22Rv1 (cell line): ENCODE data around the gene NANOG.

ENCODE experiments used
- ZFX ChIP-seq: fragments of 450-650 bp; IDR thresholded peaks from 2 replicates; pipeline ENCODE4 v1.6.1; 2017; ENCODE audit warnings: antibody characterized with exemption, borderline replicate concordance
- TF ChIP-seq, protein P1 (sequence below): fragments of 450-650 bp; IDR thresholded peaks from 2 replicates; pipeline ENCODE4 v1.5.1; 2017; ENCODE audit warnings: mild to moderate bottlenecking

DNA sequence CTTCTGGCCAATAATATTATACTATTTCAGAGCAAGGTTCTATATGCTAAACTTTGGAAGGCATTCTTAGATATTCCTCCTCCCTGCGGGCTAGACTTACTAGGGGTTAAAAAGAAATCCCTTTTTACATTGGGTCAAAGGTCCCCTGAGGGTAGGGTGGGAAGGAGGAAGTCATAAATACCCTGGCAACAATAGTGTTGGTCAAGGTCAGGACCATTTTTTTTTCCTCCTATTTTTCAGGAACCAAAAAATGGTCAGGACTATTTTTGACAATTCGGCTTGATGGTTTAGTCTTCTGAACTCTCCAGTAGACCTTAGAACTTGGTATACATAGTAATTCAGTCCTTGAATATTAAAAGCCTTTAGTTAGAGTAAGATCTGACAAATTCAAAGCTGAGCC, 4.5 kb upstream of the NANOG start:
- TF ChIP-seq, protein P1, sequence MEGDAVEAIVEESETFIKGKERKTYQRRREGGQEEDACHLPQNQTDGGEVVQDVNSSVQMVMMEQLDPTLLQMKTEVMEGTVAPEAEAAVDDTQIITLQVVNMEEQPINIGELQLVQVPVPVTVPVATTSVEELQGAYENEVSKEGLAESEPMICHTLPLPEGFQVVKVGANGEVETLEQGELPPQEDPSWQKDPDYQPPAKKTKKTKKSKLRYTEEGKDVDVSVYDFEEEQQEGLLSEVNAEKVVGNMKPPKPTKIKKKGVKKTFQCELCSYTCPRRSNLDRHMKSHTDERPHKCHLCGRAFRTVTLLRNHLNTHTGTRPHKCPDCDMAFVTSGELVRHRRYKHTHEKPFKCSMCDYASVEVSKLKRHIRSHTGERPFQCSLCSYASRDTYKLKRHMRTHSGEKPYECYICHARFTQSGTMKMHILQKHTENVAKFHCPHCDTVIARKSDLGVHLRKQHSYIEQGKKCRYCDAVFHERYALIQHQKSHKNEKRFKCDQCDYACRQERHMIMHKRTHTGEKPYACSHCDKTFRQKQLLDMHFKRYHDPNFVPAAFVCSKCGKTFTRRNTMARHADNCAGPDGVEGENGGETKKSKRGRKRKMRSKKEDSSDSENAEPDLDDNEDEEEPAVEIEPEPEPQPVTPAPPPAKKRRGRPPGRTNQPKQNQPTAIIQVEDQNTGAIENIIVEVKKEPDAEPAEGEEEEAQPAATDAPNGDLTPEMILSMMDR: no peak
- TF ChIP-seq ZFX: no peak
